Body of pancreas (tissue), 4 donors: ENCODE results near the gene FABP6.

ENCODE experiments used
- POLR2A ChIP-seq, 3 donors: fragments of 450-650 bp; IDR thresholded peaks; one replicate each; pipeline ENCODE4 v1.6.1; 2016; ENCODE audit warnings: antibody characterized with exemption in 3 of 3, mild to moderate bottlenecking in 2 of 3
- TF ChIP-seq, protein P1 (sequence below), 7 experiments: fragments of 450-650 bp in 4 of 7; fragments of 200-600 bp in 3 of 7; sonication (generic) in 3 of 7; IDR thresholded peaks; one replicate each; pipeline ENCODE4 v1.5.1; 2016 to 2019; ENCODE audit warnings: antibody characterized with exemption in 7 of 7

GRCh38 chr5:160231783-160232342 is 2.6 kb downstream of the FABP6 start:
- TF ChIP-seq POLR2A (IDR thresholded peaks at IDR 0.05): no peak
- TF ChIP-seq, protein P1, sequence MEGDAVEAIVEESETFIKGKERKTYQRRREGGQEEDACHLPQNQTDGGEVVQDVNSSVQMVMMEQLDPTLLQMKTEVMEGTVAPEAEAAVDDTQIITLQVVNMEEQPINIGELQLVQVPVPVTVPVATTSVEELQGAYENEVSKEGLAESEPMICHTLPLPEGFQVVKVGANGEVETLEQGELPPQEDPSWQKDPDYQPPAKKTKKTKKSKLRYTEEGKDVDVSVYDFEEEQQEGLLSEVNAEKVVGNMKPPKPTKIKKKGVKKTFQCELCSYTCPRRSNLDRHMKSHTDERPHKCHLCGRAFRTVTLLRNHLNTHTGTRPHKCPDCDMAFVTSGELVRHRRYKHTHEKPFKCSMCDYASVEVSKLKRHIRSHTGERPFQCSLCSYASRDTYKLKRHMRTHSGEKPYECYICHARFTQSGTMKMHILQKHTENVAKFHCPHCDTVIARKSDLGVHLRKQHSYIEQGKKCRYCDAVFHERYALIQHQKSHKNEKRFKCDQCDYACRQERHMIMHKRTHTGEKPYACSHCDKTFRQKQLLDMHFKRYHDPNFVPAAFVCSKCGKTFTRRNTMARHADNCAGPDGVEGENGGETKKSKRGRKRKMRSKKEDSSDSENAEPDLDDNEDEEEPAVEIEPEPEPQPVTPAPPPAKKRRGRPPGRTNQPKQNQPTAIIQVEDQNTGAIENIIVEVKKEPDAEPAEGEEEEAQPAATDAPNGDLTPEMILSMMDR (IDR thresholded peaks at IDR 0.05): no peak
